Eye (tissue), 1 donor: ENCODE measurements around the gene ATG9A.
"Not testable (repeated sequence)": the region's sequence is repeated elsewhere in the genome, so short reads cannot be mapped to it uniquely, and the experiment has no call there.

Source experiments
- DNase-seq: peaks from one replicate; pipeline ENCODE4 v3.0.0-alpha.2; 2015

Gene ATG9A

GRCh38 chr2:219229305-219230058 is at the start of gene ATG9A, which contains the start of gene ANKZF1:
ATG9A (minus strand) TSS chr2:219229636; CDS start chr2:219228024, 1,612 bp downstream.
ANKZF1 (plus strand) TSS chr2:219229806; CDS start chr2:219230258, 452 bp downstream.
- peak; percentile 99 for DNase-seq

- no peak for DNase-seq
Measured at GRCh38 chr2:219278655-219279150, 49.3 kb upstream of the ATG9A start.

GRCh38 chr2:219277703-219278654 is 48.5 kb upstream of the ATG9A start:
- DNase-seq = peak; percentile 94

GRCh38 chr2:219274361-219274921 is 45.0 kb upstream of the ATG9A start:
- DNase-seq = peak; percentile 42

GRCh38 chr2:219273937-219274336 is 44.5 kb upstream of the ATG9A start:
- DNase-seq = no peak

GRCh38 chr2:219272995-219273394 is 43.6 kb upstream of the ATG9A start:
- DNase-seq = no peak

- DNase-seq = no peak
Measured at GRCh38 chr2:219272356-219272755, 42.9 kb upstream of the ATG9A start.

GRCh38 chr2:219271021-219271420 is 41.6 kb upstream of the ATG9A start:
- DNase-seq = no peak

GRCh38 chr2:219270055-219270372 is 40.6 kb upstream of the ATG9A start:
- no peak for DNase-seq

GRCh38 chr2:219269362-219270054 is 40.1 kb upstream of the ATG9A start:
- DNase-seq = no peak

- no peak for DNase-seq
Measured at GRCh38 chr2:219268294-219268693, 38.9 kb upstream of the ATG9A start.

- no peak for DNase-seq
Measured at GRCh38 chr2:219266886-219267285, 37.5 kb upstream of the ATG9A start.

- DNase-seq = no peak
Measured at GRCh38 chr2:219266232-219266631, 36.8 kb upstream of the ATG9A start.

- DNase-seq = no peak
Measured at GRCh38 chr2:219261024-219261855, 31.8 kb upstream of the ATG9A start.

GRCh38 chr2:219258942-219259341 is 29.5 kb upstream of the ATG9A start:
- not testable (repeated sequence) for DNase-seq

GRCh38 chr2:219254590-219255201 is 25.3 kb upstream of the ATG9A start:
- no peak for DNase-seq

GRCh38 chr2:219253753-219254589 is 24.5 kb upstream of the ATG9A start, which contains the start of gene TUBA4A:
TUBA4A (minus strand) TSS chr2:219253918; CDS start chr2:219253858, 60 bp downstream.
- peak; percentile 70 for DNase-seq

GRCh38 chr2:219252900-219253752 is 23.7 kb upstream of the ATG9A start, which contains the start of gene TUBA4B:
TUBA4B (plus strand) TSS chr2:219253243; CDS start chr2:219253408, 165 bp downstream.
- DNase-seq = peak; percentile 45

- DNase-seq = no peak
Measured at GRCh38 chr2:219252570-219252899, 23.1 kb upstream of the ATG9A start.
